Measurements from ENCODE around the gene CCL17.

CCL17 gene

DNA sequence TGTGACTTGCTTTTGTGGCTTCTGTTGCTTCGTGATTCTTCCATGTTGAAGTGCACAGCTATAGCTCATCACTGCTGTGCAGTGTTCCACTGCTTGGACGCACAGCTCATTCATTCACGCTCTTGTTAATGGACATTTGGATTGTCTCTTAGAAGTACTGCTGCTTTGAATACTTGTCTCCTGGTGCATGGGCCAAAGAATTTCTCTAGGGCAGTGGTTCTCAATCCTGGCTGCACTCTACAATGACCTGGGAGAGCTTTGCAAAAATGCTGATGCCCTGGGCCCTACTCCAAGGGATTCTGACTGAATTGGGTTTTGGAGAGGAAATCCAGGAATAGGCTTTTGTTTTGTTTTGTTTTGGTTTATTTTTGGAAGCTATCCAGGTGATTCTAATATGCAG lies 20.0 kb downstream of the CCL17 start:
- no peak overlapping the region for H3K23ac ChIP-seq (ENCODE audit: low read length)
- no peak overlapping the region for H4K8ac ChIP-seq (ENCODE audit: low read depth, low read length)
- no peak overlapping the region for H3K4me3 ChIP-seq (ENCODE audit: low read length)
- no peak overlapping the region for H3K9ac ChIP-seq (ENCODE audit: low read length)
- no peak for DNase-seq
- H3K4me1 ChIP-seq (ENCODE audit: control insufficient read depth, low read depth, low read length), result no peaks in the 10 kb centered on the region
- H2BK5ac ChIP-seq (ENCODE audit: low read length), result no peak overlapping the region
- no peaks in the 10 kb centered on the region for H3K27me3 ChIP-seq (ENCODE audit: insufficient read depth, low read length, poor library complexity)
- no peaks in the 10 kb centered on the region for H3K79me2 ChIP-seq (ENCODE audit: control insufficient read depth, insufficient read depth, low read length)
- no peak overlapping the region for H3K18ac ChIP-seq (ENCODE audit: low read length)
- peaks cover 2% of the 10 kb centered on the region for H3K36me3 ChIP-seq (ENCODE audit: control insufficient read depth, insufficient read depth, low read length)
- no peaks in the 10 kb centered on the region for H3K79me1 ChIP-seq (ENCODE audit: low read length)
- H3K27ac ChIP-seq (ENCODE audit: low read depth, low read length), result no peak overlapping the region
- no peak overlapping the region for H4K5ac ChIP-seq (ENCODE audit: low read length)
- no peak overlapping the region for H3K56ac ChIP-seq (ENCODE audit: low read length)
- no peak overlapping the region for H3K4me2 ChIP-seq (ENCODE audit: low read length)
- WGBS (ENCODE audit: extremely low coverage, insufficient coverage, low lambda C conversion rate), result no CpG with 5 or more reads among the region's 3 CpGs
- H2AK5ac ChIP-seq (ENCODE audit: low read length), result no peak overlapping the region
- H2BK15ac ChIP-seq (replicated peaks; ENCODE audit: low read depth), result no peak overlapping the region
- no peak overlapping the region for H3K4ac ChIP-seq (ENCODE audit: low read depth, low read length)
- H2BK120ac ChIP-seq (ENCODE audit: low read depth, low read length), result no peak overlapping the region

DNA sequence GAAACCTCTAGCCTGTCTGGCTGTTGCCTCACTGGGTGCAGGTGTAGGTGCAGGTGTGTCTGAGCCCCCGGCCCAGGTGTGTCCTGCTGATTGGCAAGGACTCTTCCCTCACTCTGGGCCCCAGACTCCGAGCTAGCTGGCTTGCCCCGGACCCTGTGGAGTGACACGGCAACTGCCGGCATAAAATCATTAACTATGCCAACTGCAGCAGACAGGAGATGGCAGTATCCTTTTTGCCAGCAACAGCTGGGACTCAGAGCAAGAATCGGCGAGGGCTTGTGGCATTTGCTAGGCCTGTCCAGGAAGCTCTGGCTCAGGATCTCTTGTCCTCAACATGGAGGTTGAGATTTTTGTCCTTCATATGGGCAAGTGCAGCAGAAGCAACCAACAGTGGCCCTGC lies 21.8 kb downstream of the CCL17 start:
- no peak overlapping the region for H2BK5ac ChIP-seq (ENCODE audit: low read length)
- H3K23ac ChIP-seq (ENCODE audit: low read length), result no peak overlapping the region
- H3K36me3 ChIP-seq (ENCODE audit: control insufficient read depth, insufficient read depth, low read length), result peaks cover 4% of the 10 kb centered on the region
- no peak overlapping the region for H3K9ac ChIP-seq (ENCODE audit: low read length)
- no peaks in the 10 kb centered on the region for H3K27me3 ChIP-seq (ENCODE audit: insufficient read depth, low read length, poor library complexity)
- no peak overlapping the region for H3K4me3 ChIP-seq (ENCODE audit: low read length)
- H3K4me1 ChIP-seq (ENCODE audit: control insufficient read depth, low read depth, low read length), result no peaks in the 10 kb centered on the region
- H3K27ac ChIP-seq (ENCODE audit: low read depth, low read length), result no peak overlapping the region
- H2AK5ac ChIP-seq (ENCODE audit: low read length), result no peak overlapping the region
- no peak overlapping the region for H3K4ac ChIP-seq (ENCODE audit: low read depth, low read length)
- H4K8ac ChIP-seq (ENCODE audit: low read depth, low read length), result no peak overlapping the region
- DNase-seq, result no peak
- no peak overlapping the region for H2BK15ac ChIP-seq (replicated peaks; ENCODE audit: low read depth)
- WGBS (ENCODE audit: extremely low coverage, insufficient coverage, low lambda C conversion rate), result no CpG with 5 or more reads among the region's 7 CpGs
- H3K56ac ChIP-seq (ENCODE audit: low read length), result no peak overlapping the region
- H3K79me2 ChIP-seq (ENCODE audit: control insufficient read depth, insufficient read depth, low read length), result no peaks in the 10 kb centered on the region
- no peak overlapping the region for H2BK120ac ChIP-seq (ENCODE audit: low read depth, low read length)
- no peaks in the 10 kb centered on the region for H3K79me1 ChIP-seq (ENCODE audit: low read length)
- no peak overlapping the region for H3K4me2 ChIP-seq (ENCODE audit: low read length)
- H3K18ac ChIP-seq (ENCODE audit: low read length), result no peak overlapping the region
- H4K5ac ChIP-seq (ENCODE audit: low read length), result no peak overlapping the region

GRCh38 chr16:57427307-57427706 lies 22.7 kb downstream of the CCL17 start:
- no peaks in the 10 kb centered on the region for H3K79me2 ChIP-seq (ENCODE audit: control insufficient read depth, insufficient read depth, low read length)
- no peaks in the 10 kb centered on the region for H3K4me1 ChIP-seq (ENCODE audit: control insufficient read depth, low read depth, low read length)
- DNase-seq, result peak; percentile 54
- no peak overlapping the region for H4K8ac ChIP-seq (ENCODE audit: low read depth, low read length)
- H3K4me3 ChIP-seq (ENCODE audit: low read length), result no peak overlapping the region
- H3K4ac ChIP-seq (ENCODE audit: low read depth, low read length), result no peak overlapping the region
- H3K36me3 ChIP-seq (ENCODE audit: control insufficient read depth, insufficient read depth, low read length), result peaks cover 6% of the 10 kb centered on the region
- H2BK120ac ChIP-seq (ENCODE audit: low read depth, low read length), result no peak overlapping the region
- H3K79me1 ChIP-seq (ENCODE audit: low read length), result no peaks in the 10 kb centered on the region
- H3K9ac ChIP-seq (ENCODE audit: low read length), result no peak overlapping the region
- no peak overlapping the region for H3K4me2 ChIP-seq (ENCODE audit: low read length)
- no peak overlapping the region for H2BK15ac ChIP-seq (replicated peaks; ENCODE audit: low read depth)
- WGBS (ENCODE audit: extremely low coverage, insufficient coverage, low lambda C conversion rate), result no CpG with 5 or more reads among the region's 8 CpGs
- H4K5ac ChIP-seq (ENCODE audit: low read length), result no peak overlapping the region
- H2BK5ac ChIP-seq (ENCODE audit: low read length), result no peak overlapping the region
- no peak overlapping the region for H2AK5ac ChIP-seq (ENCODE audit: low read length)
- H3K23ac ChIP-seq (ENCODE audit: low read length), result no peak overlapping the region
- no peak overlapping the region for H3K18ac ChIP-seq (ENCODE audit: low read length)
- no peak overlapping the region for H3K27ac ChIP-seq (ENCODE audit: low read depth, low read length)
- no peak overlapping the region for H3K56ac ChIP-seq (ENCODE audit: low read length)
- no peaks in the 10 kb centered on the region for H3K27me3 ChIP-seq (ENCODE audit: insufficient read depth, low read length, poor library complexity)

- Histone ChIP-seq H2AK5ac (ENCODE audit: low read length) (no peak overlapping the region), H4K5ac (ENCODE audit: low read length) (no peak overlapping the region), H3K23ac (ENCODE audit: low read length) (no peak overlapping the region), H2BK5ac (ENCODE audit: low read length) (no peak overlapping the region), H2BK120ac (ENCODE audit: low read depth, low read length) (no peak overlapping the region), H3K18ac (ENCODE audit: low read length) (no peak overlapping the region), H3K4me2 (ENCODE audit: low read length) (no peak overlapping the region), H3K27me3 (ENCODE audit: insufficient read depth, low read length, poor library complexity) (no peaks in the 10 kb centered on the region), H3K79me2 (ENCODE audit: control insufficient read depth, insufficient read depth, low read length) (no peaks in the 10 kb centered on the region), H3K4me1 (ENCODE audit: control insufficient read depth, low read depth, low read length) (no peaks in the 10 kb centered on the region), H3K4ac (ENCODE audit: low read depth, low read length) (no peak overlapping the region), H2BK15ac (replicated peaks; ENCODE audit: low read depth) (no peak overlapping the region), H3K27ac (ENCODE audit: low read depth, low read length) (no peak overlapping the region), H4K8ac (ENCODE audit: low read depth, low read length) (no peak overlapping the region), H3K36me3 (ENCODE audit: control insufficient read depth, insufficient read depth, low read length) (peaks cover 6% of the 10 kb centered on the region), H3K79me1 (ENCODE audit: low read length) (no peaks in the 10 kb centered on the region), H3K9ac (ENCODE audit: low read length) (no peak overlapping the region), H3K4me3 (ENCODE audit: low read length) (no peak overlapping the region), H3K56ac (ENCODE audit: low read length) (no peak overlapping the region)
- DNase-seq, result no peak
These were observed 23.3 kb downstream of the CCL17 start for GRCh38 chr16:57427824-57428223.

DNA sequence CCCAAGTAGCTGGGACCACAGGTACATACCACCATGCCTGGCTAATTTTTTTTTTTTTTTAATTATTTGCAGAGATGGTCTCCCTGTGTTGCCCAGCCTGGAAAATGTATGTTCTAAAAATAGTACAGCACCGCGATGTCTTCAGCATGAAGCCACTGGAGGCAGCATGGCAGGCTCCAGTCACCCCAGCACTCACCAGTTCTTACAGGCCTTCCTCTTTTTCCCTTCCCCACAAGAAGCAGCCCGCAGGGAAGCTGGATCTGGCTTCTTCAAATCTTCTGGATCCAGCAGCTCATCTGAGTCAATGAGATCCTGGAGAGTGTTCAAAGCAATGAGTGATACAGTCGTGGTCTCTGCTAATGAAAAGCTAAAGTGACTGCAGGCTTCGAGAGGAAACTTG lies 26.4 kb downstream of the CCL17 start:
- no peak overlapping the region for H4K8ac ChIP-seq (ENCODE audit: low read depth, low read length)
- H3K9ac ChIP-seq (ENCODE audit: low read length), result no peak overlapping the region
- H3K27ac ChIP-seq (ENCODE audit: low read depth, low read length), result no peak overlapping the region
- H3K23ac ChIP-seq (ENCODE audit: low read length), result no peak overlapping the region
- no peak overlapping the region for H3K18ac ChIP-seq (ENCODE audit: low read length)
- WGBS (ENCODE audit: extremely low coverage, insufficient coverage, low lambda C conversion rate), result no CpG with 5 or more reads among the region's 5 CpGs
- no peak for DNase-seq
- no peak overlapping the region for H3K4me3 ChIP-seq (ENCODE audit: low read length)
- no peaks in the 10 kb centered on the region for H3K79me1 ChIP-seq (ENCODE audit: low read length)
- H3K4me2 ChIP-seq (ENCODE audit: low read length), result no peak overlapping the region
- no peak overlapping the region for H4K5ac ChIP-seq (ENCODE audit: low read length)
- no peak overlapping the region for H2BK120ac ChIP-seq (ENCODE audit: low read depth, low read length)
- H3K79me2 ChIP-seq (ENCODE audit: control insufficient read depth, insufficient read depth, low read length), result no peaks in the 10 kb centered on the region
- H3K27me3 ChIP-seq (ENCODE audit: insufficient read depth, low read length, poor library complexity), result no peaks in the 10 kb centered on the region
- no peak overlapping the region for H3K56ac ChIP-seq (ENCODE audit: low read length)
- no peak overlapping the region for H2BK5ac ChIP-seq (ENCODE audit: low read length)
- H3K36me3 ChIP-seq (ENCODE audit: control insufficient read depth, insufficient read depth, low read length), result peaks cover 9% of the 10 kb centered on the region
- no peak overlapping the region for H2BK15ac ChIP-seq (replicated peaks; ENCODE audit: low read depth)
- H3K4ac ChIP-seq (ENCODE audit: low read depth, low read length), result no peak overlapping the region
- no peaks in the 10 kb centered on the region for H3K4me1 ChIP-seq (ENCODE audit: control insufficient read depth, low read depth, low read length)
- no peak overlapping the region for H2AK5ac ChIP-seq (ENCODE audit: low read length)

GRCh38 chr16:57432505-57432904 lies 27.9 kb downstream of the CCL17 start:
- DNase-seq, result no peak
- H2BK5ac ChIP-seq (ENCODE audit: low read length), result no peak overlapping the region
- no peaks in the 10 kb centered on the region for H3K27me3 ChIP-seq (ENCODE audit: insufficient read depth, low read length, poor library complexity)
- no peaks in the 10 kb centered on the region for H3K79me1 ChIP-seq (ENCODE audit: low read length)
- no peak overlapping the region for H3K56ac ChIP-seq (ENCODE audit: low read length)
- H4K5ac ChIP-seq (ENCODE audit: low read length), result no peak overlapping the region
- no peak overlapping the region for H3K18ac ChIP-seq (ENCODE audit: low read length)
- H3K36me3 ChIP-seq (ENCODE audit: control insufficient read depth, insufficient read depth, low read length), result peaks cover 9% of the 10 kb centered on the region
- H3K23ac ChIP-seq (ENCODE audit: low read length), result no peak overlapping the region
- H3K9ac ChIP-seq (ENCODE audit: low read length), result no peak overlapping the region
- H3K27ac ChIP-seq (ENCODE audit: low read depth, low read length), result no peak overlapping the region
- H4K8ac ChIP-seq (ENCODE audit: low read depth, low read length), result no peak overlapping the region
- no peak overlapping the region for H3K4me3 ChIP-seq (ENCODE audit: low read length)
- H2BK120ac ChIP-seq (ENCODE audit: low read depth, low read length), result no peak overlapping the region
- no peaks in the 10 kb centered on the region for H3K4me1 ChIP-seq (ENCODE audit: control insufficient read depth, low read depth, low read length)
- no peak overlapping the region for H3K4me2 ChIP-seq (ENCODE audit: low read length)
- WGBS (ENCODE audit: extremely low coverage, insufficient coverage, low lambda C conversion rate), result no CpG with 5 or more reads among the region's 2 CpGs
- H2AK5ac ChIP-seq (ENCODE audit: low read length), result no peak overlapping the region
- no peak overlapping the region for H2BK15ac ChIP-seq (replicated peaks; ENCODE audit: low read depth)
- H3K4ac ChIP-seq (ENCODE audit: low read depth, low read length), result no peak overlapping the region
- H3K79me2 ChIP-seq (ENCODE audit: control insufficient read depth, insufficient read depth, low read length), result no peaks in the 10 kb centered on the region
